Upper lobe of left lung (tissue), 6 donors: ENCODE data around the gene ERMAP. TPM values are rescaled to one million over a fixed set of nuclear protein-coding genes. Genes with fewer than 3 reads are reported as not detected.

Experiments used
- ATAC-seq, 2 donors: fragments of 200-7000 bp; cut with Tn5 transposase; one replicate each; pipeline ENCODE4 v1.9.1; 2022; ENCODE audit warnings: mild to moderate bottlenecking in 2 of 2, moderate library complexity in 2 of 2; ENCODE audit not compliant: low FRiP score in 2 of 2
- DNase-seq, 2 donors: peaks; one replicate each; pipeline ENCODE4 v3.0.0-alpha.2; 2019 to 2020
- H3K27ac ChIP-seq, 4 donors: fragments of 200-600 bp; sonication (generic); one replicate each; pipeline ENCODE4 v1.5.1; 2016 to 2019
- H3K27me3 ChIP-seq, 4 donors: fragments of 200-600 bp; sonication (generic); one replicate each; pipeline ENCODE4 v1.5.1; 2017 to 2019
- H3K36me3 ChIP-seq, 4 donors: fragments of 200-600 bp; sonication (generic); one replicate each; pipeline ENCODE4 v1.5.1; 2016 to 2019
- H3K4me1 ChIP-seq, 4 donors: fragments of 200-600 bp; sonication (generic); one replicate each; pipeline ENCODE4 v1.5.1; 2018 to 2019
- H3K4me3 ChIP-seq, 4 donors: fragments of 200-600 bp; sonication (generic); one replicate each; pipeline ENCODE4 v1.5.1; 2017 to 2019; ENCODE audit warnings: mild to moderate bottlenecking in 2 of 4, moderate library complexity in 1 of 4
- H3K9me3 ChIP-seq, 4 donors: fragments of 200-600 bp; sonication (generic); one replicate each; pipeline ENCODE4 v1.5.1; 2018 to 2019
- CTCF ChIP-seq, 6 experiments: fragments of 450-650 bp in 4 of 6; fragments of 200-600 bp in 2 of 6; sonication (generic) in 2 of 6; IDR thresholded peaks; one replicate each; pipeline ENCODE4 v1.5.1; 2016 to 2019; ENCODE audit warnings: antibody characterized with exemption in 6 of 6
- EP300 ChIP-seq, 4 donors: sonication (generic); formaldehyde crosslinking; IDR thresholded peaks; one replicate each; pipeline ENCODE4 v1.5.1; 2017; ENCODE audit warnings: antibody characterized with exemption in 4 of 4, control low read depth in 2 of 4
- POLR2A ChIP-seq, 4 donors: fragments of 450-650 bp; IDR thresholded peaks; one replicate each; pipeline ENCODE4 v1.5.1; 2016 to 2017; ENCODE audit warnings: antibody characterized with exemption in 4 of 4, mild to moderate bottlenecking in 2 of 4
- POLR2AphosphoS5 ChIP-seq, 2 donors: sonication (generic); formaldehyde crosslinking; IDR thresholded peaks; one replicate each; pipeline ENCODE4 v1.5.1; 2017; ENCODE audit warnings: antibody characterized with exemption in 2 of 2
- WGBS, 2 donors: methylation state at CpG; one replicate each; pipeline ENCODE4 v1.1.5; 2017 to 2018; 5-methylcytosine and 5-hydroxymethylcytosine counted together
- total RNA-seq, 6 donors: library from RNA; depleted of rRNA in 4 of 6; stranded (reverse); fragments of >200 nt in 4 of 6; gene quantifications; one replicate each; pipeline versions ENCODE4 v1.1.0 to v1.2.1, GENCODE V29; 2016 to 2021
- donor health status: DM: no; HTN: no; CAD: no; lungs with moderate emphysema.
- donor health status: DM: no; HTN: yes; CAD: no; lungs with severe emphysema.

Gene ERMAP
- total RNA-seq: 10 to 100 TPM; 11.6 to 41.9 (median 14.9) TPM

DNA sequence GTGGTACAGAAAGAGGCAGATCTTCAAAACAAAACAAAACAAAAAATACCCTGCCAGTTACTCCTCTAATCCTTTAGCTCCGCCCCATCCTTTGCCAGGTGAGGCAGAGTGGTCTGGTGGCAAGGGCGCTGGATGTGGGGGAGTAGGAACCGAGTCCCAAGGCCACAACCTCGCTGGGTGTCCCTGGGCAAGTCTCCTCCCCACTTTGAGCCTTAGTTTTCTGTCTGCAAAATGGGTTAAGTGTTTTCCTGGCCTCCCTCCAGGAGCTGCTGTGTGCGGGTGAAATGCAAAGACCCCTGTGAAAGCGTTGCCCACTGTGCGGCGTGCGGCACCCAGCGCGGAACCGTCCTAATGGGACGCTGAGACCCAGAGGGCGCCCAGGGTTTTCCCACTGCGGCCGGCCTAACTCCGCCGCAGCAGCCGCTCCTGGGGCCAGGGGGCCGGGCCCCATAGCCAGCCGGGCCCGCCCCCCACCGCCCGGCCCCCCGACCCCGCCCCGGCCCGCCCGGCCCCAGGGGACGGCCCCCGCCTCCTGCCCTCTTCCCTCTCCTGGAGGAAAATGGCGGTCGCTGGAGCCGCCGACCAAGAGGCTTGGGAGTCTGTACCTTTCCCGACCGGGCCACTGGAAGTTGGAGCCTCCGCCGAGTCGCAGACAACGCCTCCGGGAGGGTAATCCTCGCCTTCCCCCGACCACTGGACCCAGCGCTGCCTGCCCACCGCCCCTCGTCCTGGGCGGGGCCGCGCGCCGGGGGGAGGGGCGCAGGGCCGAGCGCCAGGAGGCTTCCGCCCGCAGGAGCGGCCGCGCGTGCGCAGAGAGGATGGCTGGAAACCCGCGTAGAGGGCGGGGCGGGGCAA lies at the start of gene ERMAP, which contains the start of gene SVBP:
Gene ERMAP, plus strand, starts transcription at position 538 of the 855 bp plus-strand sequence. CDS start 13,327 bp downstream, outside the sequence.
Gene SVBP, minus strand, starts transcription at position 813 of the 855 bp plus-strand sequence. CDS start 853 bp downstream, outside the sequence.
- peak; percentile 94 to 99 for DNase-seq
- peak in 3 of 4 donors; percentile 8 to 70 (median 61) for TF ChIP-seq POLR2A (IDR thresholded peaks at IDR 0.05)
- peak; percentile 47 to 54 for TF ChIP-seq POLR2AphosphoS5 (IDR thresholded peaks at IDR 0.05)
- no peak for TF ChIP-seq CTCF (IDR thresholded peaks at IDR 0.05)
- peak in 1 of 4 donors; percentile 32 for TF ChIP-seq EP300 (IDR thresholded peaks at IDR 0.05)
- Histone ChIP-seq H3K27me3 (no peaks in the 10 kb centered on the region), H3K27ac (peak within 1 kb of the TSS; percentile 97 to 98 (median 98)), H3K9me3 (no peaks in the 10 kb centered on the region), H3K36me3 (no peaks in the 10 kb centered on the region), H3K4me1 (peaks cover 17 to 26% (median 20%) of the 10 kb centered on the region in 4 donors), H3K4me3 (peak within 1 kb of the TSS; percentile 44 to 75 (median 66))
- peak; percentile 98 to 100 for ATAC-seq
- 1 to 7% methylated on average over 9 to 51 of the region's 66 CpGs for WGBS, 2 donors

DNA sequence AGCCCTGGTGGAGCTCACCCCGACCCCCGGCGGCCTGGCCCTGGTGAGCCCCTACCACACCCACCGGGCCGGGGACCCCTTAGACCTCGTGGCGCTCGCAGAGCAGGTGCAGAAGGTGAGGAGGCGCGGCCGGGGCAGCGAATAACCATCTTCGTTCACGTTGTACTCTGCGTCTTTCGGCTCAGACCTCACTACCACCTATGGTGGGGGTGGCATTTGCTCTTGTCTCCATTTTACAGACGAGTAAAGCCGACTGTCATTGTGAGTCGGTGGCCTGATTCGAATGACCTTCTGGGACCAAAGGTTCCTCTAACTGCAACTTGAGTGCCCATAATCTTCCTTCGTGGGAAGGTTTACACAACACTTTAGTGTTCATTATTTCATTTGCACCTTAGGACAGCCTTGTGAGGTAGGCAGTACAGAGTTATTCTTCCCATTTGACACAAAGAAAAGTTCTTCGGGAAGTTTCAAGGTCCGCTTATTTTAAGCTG lies 49.4 kb upstream of the ERMAP start:
- ATAC-seq: peak in 1 of 2 donors; percentile 0
- TF ChIP-seq POLR2A (IDR thresholded peaks at IDR 0.05): no peak
- no peak for TF ChIP-seq CTCF (IDR thresholded peaks at IDR 0.05)
- TF ChIP-seq EP300 (IDR thresholded peaks at IDR 0.05): no peak
- no peak for TF ChIP-seq POLR2AphosphoS5 (IDR thresholded peaks at IDR 0.05)

DNA sequence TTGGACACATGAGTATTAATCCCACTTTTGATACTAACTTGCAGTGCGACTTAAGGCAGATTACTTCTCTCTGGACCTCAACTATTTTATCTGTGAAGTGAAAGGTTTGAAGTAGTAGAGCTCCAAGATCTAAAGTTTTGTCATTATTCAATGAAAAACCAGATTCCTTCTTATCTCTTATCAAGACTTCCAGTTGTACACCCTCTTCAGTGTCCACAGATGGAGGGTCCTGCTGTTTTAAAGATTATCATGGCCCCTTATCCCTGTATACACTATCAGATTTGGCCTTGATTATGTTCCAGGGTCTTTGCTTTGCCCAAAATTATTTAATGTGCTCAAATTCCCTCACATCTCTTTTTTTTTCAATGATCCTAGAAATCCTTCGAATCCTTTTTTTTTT lies 48.8 kb upstream of the ERMAP start:
- no peak for TF ChIP-seq POLR2AphosphoS5 (IDR thresholded peaks at IDR 0.05)
- no peak for TF ChIP-seq POLR2A (IDR thresholded peaks at IDR 0.05)
- TF ChIP-seq EP300 (IDR thresholded peaks at IDR 0.05): no peak
- Histone ChIP-seq H3K36me3 (no peaks in the 10 kb centered on the region), H3K4me1 (peaks cover 20 to 53% (median 29%) of the 10 kb centered on the region in 4 donors), H3K27me3 (no peaks in the 10 kb centered on the region), H3K27ac (no peak overlapping the region), H3K4me3 (peak overlapping the region in 3 of 4 donors; percentile 80 to 99 (median 92)), H3K9me3 (no peaks in the 10 kb centered on the region)
- no peak for ATAC-seq
- DNase-seq: no peak
- WGBS, 2 donors: 74 to 80% methylated on average over 2 of the region's 2 CpGs

More for the DNA sequence above, 49.4 kb upstream of the ERMAP start:
- no peaks in the 10 kb centered on the region for H3K36me3 ChIP-seq
- peaks cover 20 to 55% (median 29%) of the 10 kb centered on the region in 4 donors for H3K4me1 ChIP-seq
- H3K27ac ChIP-seq: peak overlapping the region; percentile 87 to 95 (median 92)
- H3K27me3 ChIP-seq: no peaks in the 10 kb centered on the region
- H3K9me3 ChIP-seq: no peaks in the 10 kb centered on the region
- H3K4me3 ChIP-seq: peak overlapping the region; percentile 80 to 99 (median 90)
- 4 to 11% methylated on average over 3 to 10 of the region's 23 CpGs for WGBS, 2 donors
- DNase-seq: no peak

GRCh38 chr1:42769811-42770210 lies 47.1 kb upstream of the ERMAP start:
- H3K36me3 ChIP-seq: peaks cover 3 to 9% (median 7%) of the 10 kb centered on the region in 4 donors
- H3K27me3 ChIP-seq: no peaks in the 10 kb centered on the region
- no peaks in the 10 kb centered on the region for H3K9me3 ChIP-seq
- WGBS, 2 donors: 93 to 96% methylated on average over 3 of the region's 3 CpGs
- peaks cover 16 to 49% (median 26%) of the 10 kb centered on the region in 4 donors for H3K4me1 ChIP-seq
- H3K27ac ChIP-seq: no peak overlapping the region
- H3K4me3 ChIP-seq: no peak overlapping the region
- ATAC-seq: no peak
- TF ChIP-seq POLR2AphosphoS5 (IDR thresholded peaks at IDR 0.05): no peak
- TF ChIP-seq EP300 (IDR thresholded peaks at IDR 0.05): no peak
- TF ChIP-seq POLR2A (IDR thresholded peaks at IDR 0.05): no peak
- TF ChIP-seq CTCF (IDR thresholded peaks at IDR 0.05): no peak
- no peak for DNase-seq

- no peak overlapping the region for H3K27ac ChIP-seq
- DNase-seq (no peak), ATAC-seq (no peak)
- H3K4me3 ChIP-seq: no peak overlapping the region
- H3K27me3 ChIP-seq: no peaks in the 10 kb centered on the region
- 46 to 95% methylated on average over 2 of the region's 2 CpGs for WGBS, 2 donors
- H3K36me3 ChIP-seq: peaks cover 15 to 39% (median 27%) of the 10 kb centered on the region in 4 donors
- H3K4me1 ChIP-seq: peaks cover 2 to 23% (median 6%) of the 10 kb centered on the region in 4 donors
- no peak for TF ChIP-seq POLR2A (IDR thresholded peaks at IDR 0.05)
- no peak for TF ChIP-seq CTCF (IDR thresholded peaks at IDR 0.05)
- TF ChIP-seq EP300 (IDR thresholded peaks at IDR 0.05): no peak
- TF ChIP-seq POLR2AphosphoS5 (IDR thresholded peaks at IDR 0.05): no peak
- no peaks in the 10 kb centered on the region for H3K9me3 ChIP-seq
Observed at GRCh38 chr1:42773420-42773819, 43.5 kb upstream of the ERMAP start.
